GM15510 (cell line): Measurements from ENCODE around the gene SPRED2.

Experiments
- POLR2A ChIP-seq: IDR thresholded peaks from 3 replicates; pipeline ENCODE4 v1.6.1; 2011; ENCODE audit warnings: borderline replicate concordance; ENCODE audit not compliant: insufficient read length; ENCODE audit errors: extremely low read depth

Gene SPRED2

GRCh38 chr2:65452150-65452895 lies 19.9 kb upstream of the SPRED2 start:
- TF ChIP-seq POLR2A, result no peak

DNA sequence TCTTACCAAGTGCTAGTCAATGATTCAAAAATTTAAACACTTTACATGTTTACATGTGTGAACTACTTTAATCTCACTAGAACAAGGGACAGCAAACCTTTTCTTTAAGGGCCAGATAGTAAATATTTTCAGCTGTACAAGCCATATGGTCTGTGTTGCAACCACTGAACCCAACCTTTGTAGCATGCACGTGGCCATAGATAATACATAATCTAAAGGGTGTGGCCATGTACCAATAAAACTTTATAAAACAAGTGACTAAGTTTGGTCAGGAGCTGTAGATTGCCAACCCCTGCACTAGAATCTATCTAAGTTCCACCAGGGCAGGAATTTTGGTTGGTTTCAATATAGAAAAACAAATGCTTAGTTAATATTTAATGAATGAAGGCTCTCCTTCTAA lies 18.4 kb upstream of the SPRED2 start:
- no peak for TF ChIP-seq POLR2A

DNA sequence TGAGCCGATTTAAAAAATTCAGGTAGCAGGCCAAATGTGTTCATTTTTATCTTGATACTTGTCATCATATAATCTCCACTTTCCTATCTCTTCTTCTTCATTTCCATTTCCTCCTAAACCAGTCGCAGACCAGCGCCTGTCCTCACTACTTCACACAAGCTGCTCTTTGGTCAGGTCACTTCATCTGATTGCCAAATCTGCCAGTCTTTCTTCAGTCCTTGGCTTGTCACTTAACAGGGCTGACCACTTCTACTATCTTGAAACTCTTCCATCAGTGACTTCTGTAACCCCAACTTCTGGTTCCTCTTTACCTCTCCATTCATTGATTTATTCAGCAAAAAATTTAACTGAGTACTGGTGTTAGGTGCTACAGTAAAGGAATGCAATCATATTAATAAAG lies 18.0 kb upstream of the SPRED2 start:
- no peak for TF ChIP-seq POLR2A

DNA sequence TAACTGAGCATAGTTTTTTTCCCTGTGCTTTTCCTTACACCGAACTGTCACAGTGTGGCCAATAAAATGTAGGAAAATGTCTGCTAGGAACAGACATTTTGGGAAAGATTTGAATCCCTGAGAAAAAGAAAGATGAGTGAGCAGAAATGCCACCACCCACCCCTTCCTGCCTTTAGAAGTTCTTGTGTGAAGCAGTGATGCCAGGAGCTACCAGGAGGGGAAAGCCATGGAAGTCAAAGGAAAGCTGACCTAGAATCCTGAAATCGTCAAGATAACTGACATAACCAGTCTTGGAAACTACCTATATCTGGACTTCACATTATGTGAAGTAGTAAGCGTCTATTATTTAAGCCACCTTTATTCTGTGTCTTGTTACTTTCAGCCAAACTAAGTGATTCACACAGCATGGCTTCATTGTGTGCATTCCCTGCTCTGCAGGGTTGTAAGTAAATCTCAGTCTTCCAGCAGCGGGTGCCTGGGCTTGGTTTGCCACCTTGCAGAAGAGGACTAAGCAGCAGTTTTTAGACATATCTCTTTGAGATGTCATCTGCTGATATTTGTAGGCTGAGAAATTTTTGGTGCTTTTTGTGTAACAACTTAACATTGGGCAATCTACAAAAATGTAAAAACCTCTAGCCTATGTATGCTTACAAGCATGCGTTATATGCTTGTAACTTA lies 11.2 kb upstream of the SPRED2 start:
- TF ChIP-seq POLR2A, result no peak

GRCh38 chr2:65442420-65443020 lies 10.1 kb upstream of the SPRED2 start:
- no peak for TF ChIP-seq POLR2A

GRCh38 chr2:65438137-65438899 lies 5.9 kb upstream of the SPRED2 start:
- no peak for TF ChIP-seq POLR2A

GRCh38 chr2:65437392-65438135 lies 5.2 kb upstream of the SPRED2 start:
- TF ChIP-seq POLR2A, result no peak

DNA sequence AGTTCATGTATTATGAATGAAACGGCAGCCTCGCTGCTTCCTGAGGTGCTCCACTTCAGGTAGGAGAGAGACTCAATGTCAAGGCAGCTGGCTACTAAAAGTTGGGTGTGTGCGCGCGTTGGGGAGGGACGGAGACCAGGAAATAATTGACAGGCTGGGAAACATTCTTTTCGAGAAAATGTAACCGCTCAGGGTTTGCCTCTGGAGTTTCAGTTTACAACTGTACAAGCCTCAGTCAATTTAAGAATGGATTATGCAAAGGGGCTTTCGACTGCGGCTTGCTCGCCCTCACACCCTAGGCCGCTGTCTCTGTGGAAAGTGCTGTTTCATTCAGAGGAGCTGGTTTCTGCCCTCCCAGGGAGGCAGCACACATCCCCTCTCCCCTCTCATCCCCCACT lies 4.4 kb upstream of the SPRED2 start:
- no peak for TF ChIP-seq POLR2A

DNA sequence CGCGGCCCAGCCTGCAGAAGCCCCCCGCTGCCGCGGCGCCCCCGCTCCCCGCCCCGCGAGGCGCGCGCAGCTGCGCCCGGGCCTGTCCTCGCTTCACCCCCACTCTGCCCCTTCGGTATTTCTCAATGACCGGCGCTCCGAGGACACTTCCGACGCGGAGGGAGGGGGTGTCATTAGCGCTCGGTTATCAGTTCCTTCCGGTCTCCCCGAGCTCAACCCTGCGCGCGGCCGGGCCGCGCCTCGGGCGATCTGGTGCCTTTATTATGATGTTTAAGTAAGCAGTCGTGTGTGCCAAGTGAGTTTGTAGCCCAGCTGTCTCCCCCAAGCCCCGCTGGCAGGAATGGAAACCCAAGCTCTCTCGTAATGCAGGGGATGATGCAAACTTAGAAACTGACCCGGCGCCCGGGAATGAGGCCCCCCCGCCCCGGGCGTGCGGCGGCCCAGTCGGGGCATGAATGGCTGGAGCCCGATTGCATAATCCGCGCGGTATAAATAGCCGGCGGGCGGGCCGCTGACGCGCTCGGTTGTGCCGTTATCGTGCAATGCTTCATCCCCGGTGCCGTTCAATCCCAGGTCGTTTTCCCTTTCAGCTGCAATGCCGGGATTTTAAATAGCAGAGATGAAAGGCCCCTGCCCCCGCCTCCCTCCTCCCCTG lies 3.9 kb upstream of the SPRED2 start:
- no peak for TF ChIP-seq POLR2A

- TF ChIP-seq POLR2A, result no peak
Observed at GRCh38 chr2:65435625-65436168, 3.3 kb upstream of the SPRED2 start.

- no peak for TF ChIP-seq POLR2A
Observed at GRCh38 chr2:65434592-65435241, 2.3 kb upstream of the SPRED2 start.

DNA sequence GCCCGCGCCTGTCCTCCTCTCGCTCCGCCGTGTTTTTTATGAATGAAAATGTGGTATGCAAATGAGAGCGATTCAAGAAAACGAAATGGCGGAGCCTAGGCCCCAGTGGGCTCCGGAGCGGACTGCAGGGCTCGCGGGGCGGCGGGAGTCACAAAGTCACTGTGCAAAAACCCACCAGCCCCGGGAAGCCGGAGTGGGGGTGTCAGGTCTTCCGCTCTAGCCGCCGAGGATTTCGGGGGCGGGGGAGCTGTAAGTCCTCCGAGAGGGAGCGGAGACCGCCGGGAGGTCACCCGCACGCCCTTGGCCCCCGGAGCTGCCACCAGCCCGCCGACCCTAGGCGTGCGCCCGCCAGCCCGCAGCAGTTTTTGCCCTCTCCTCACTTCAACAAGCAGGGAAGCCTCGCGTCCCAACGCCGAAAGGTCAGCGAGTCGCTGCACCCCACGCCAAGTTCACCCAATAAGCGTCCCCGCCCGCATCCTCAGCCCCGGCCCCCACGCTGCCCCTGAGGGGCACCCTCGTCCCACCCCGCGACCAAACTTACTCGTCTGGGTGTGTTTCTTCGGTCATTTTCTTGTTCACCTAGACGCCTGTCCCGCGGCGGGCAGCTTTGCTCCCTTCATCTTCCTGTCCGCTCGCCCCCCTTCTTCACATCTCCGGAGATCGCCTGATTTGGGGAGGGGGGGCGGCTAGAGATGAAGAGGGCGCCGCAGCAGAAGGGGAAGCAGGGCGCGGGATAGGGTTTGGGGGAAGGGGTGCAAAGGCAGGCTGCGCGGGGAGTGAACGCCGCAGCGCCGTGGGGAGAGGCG lies 775 bp downstream of the SPRED2 start:
- no peak for TF ChIP-seq POLR2A
